ENCODE data around the gene PHEX. TPM values are rescaled to one million over a fixed set of nuclear protein-coding genes. Genes with fewer than 3 reads are reported as not detected.

Gene PHEX
- total RNA-seq, 1 experiment from 2014 or later: 0.27 TPM

GRCh38 chrX:22039541-22039940 is 7.4 kb downstream of the PHEX start:
- no peaks in the 10 kb centered on the region for H3K36me3 ChIP-seq (ENCODE audit: control insufficient read depth in 1 of 2, insufficient read depth in 2 of 2, low read length in 2 of 2)
- no TSS peak for BruUV-seq (replicated peaks)
- no peak for ATAC-seq
- ChIA-PET RAD21 (ENCODE audit: low non-redundant PET in 1 of 2, low total read pairs in 2 of 2, uncharacterized antibody in 2 of 2, unreplicated experiment in 2 of 2) (no interaction called here), POLR2A (no interaction called here), CTCF (no interaction called here)
- intact Hi-C loops (cut with micrococcal nuclease): no loop called here
- TF ChIP-seq MAX (IDR thresholded peaks at IDR 0.05) (no peak), ZBTB33 (IDR thresholded peaks at IDR 0.05; ENCODE audit: extremely low read depth, insufficient replicate concordance, low read length) (no peak), YY1 (IDR thresholded peaks at IDR 0.05; ENCODE audit: extremely low read depth, insufficient replicate concordance, low read depth, low read length) (no peak), EZH2 (IDR thresholded peaks at IDR 0.05) (no peak), EGR1 (IDR thresholded peaks at IDR 0.05; ENCODE audit: low read depth) (no peak), EZH2phosphoT487 (IDR thresholded peaks at IDR 0.05; ENCODE audit: borderline replicate concordance) (no peak), SRF (IDR thresholded peaks at IDR 0.05; ENCODE audit: low read depth) (no peak), POLR2AphosphoS5 (IDR thresholded peaks at IDR 0.05; ENCODE audit: low read depth, low read length) (no peak), ATF3 (IDR thresholded peaks at IDR 0.05) (no peak), ELF1 (IDR thresholded peaks at IDR 0.05; ENCODE audit: borderline replicate concordance, low read depth) (no peak), CEBPB (IDR thresholded peaks at IDR 0.05; ENCODE audit: low read depth) (no peak), ZNF274 (IDR thresholded peaks at IDR 0.05; ENCODE audit: low read depth, low read length) (no peak), REST (IDR thresholded peaks at IDR 0.05; ENCODE audit: low read depth) (no peak)
- H3K79me2 ChIP-seq (ENCODE audit: insufficient read depth, low read length): no peaks in the 10 kb centered on the region
- no peak overlapping the region for H3K4me3 ChIP-seq (replicated peaks in 1 of 2; ENCODE audit: low read depth in 1 of 2, low read length in 2 of 2)
- H2AFZ ChIP-seq (ENCODE audit: low read depth, low read length, poor library complexity, severe bottlenecking): no peak overlapping the region
- H3K27me3 ChIP-seq (ENCODE audit: insufficient read depth, low read length): no peaks in the 10 kb centered on the region
- no peak overlapping the region for H3K4me2 ChIP-seq (ENCODE audit: low read length)
- H3K4me1 ChIP-seq (ENCODE audit: control insufficient read depth in 1 of 2, insufficient read depth in 2 of 2, low read length in 2 of 2): no peaks in the 10 kb centered on the region
- no peak for DNase-seq (ENCODE audit: low read depth, low spot score)
- H4K20me1 ChIP-seq (ENCODE audit: insufficient read depth): no peaks in the 10 kb centered on the region
- no peaks in the 10 kb centered on the region for H3K9me2 ChIP-seq (ENCODE audit: insufficient read depth)
- H3K27ac ChIP-seq (ENCODE audit: low read depth, low read length): no peak overlapping the region
- H3K9me3 ChIP-seq (ENCODE audit: control insufficient read depth in 1 of 2, insufficient read depth in 1 of 2, low read depth in 1 of 2, low read length in 2 of 2): no peaks in the 10 kb centered on the region
- no peak overlapping the region for H3K9ac ChIP-seq (ENCODE audit: low read length)

Measured in HCT116 (cell line).